Prostate gland (tissue), 2 donors: Measurements from ENCODE around the gene U2AF2. TPM values are rescaled to one million over a fixed set of nuclear protein-coding genes. Genes with fewer than 3 reads are reported as not detected.

Experiments
- DNase-seq: peaks from one replicate; pipeline ENCODE4 v3.0.0-alpha.2; 2019; ENCODE audit warnings: low spot score
- H3K27ac ChIP-seq, 2 donors: fragments of 200-600 bp; sonication (generic); 2 replicates each; pipeline ENCODE4 v1.5.1; 2017 to 2019
- H3K27me3 ChIP-seq: fragments of 200-600 bp; sonication (generic); replicated peaks from 2 replicates; pipeline ENCODE4 v1.5.1; 2019; ENCODE audit not compliant: insufficient read depth
- H3K36me3 ChIP-seq, 2 donors: fragments of 200-600 bp; sonication (generic); 1 replicate in 1 of 2; 2 replicates in 1 of 2; pipeline versions ENCODE4 v1.5.1 to v1.8.1; 2017 to 2019
- H3K4me1 ChIP-seq: fragments of 200-600 bp; sonication (generic); replicated peaks from 2 replicates; pipeline ENCODE4 v1.5.1; 2019
- H3K4me3 ChIP-seq, 2 donors: fragments of 200-600 bp; sonication (generic); 2 replicates each; pipeline ENCODE4 v1.5.1; 2017 to 2019
- H3K9me3 ChIP-seq: fragments of 200-600 bp; sonication (generic); 2 replicates; pipeline ENCODE4 v1.5.1; 2017
- CTCF ChIP-seq, 4 experiments: fragments of 200-600 bp in 2 of 4; fragments of 450-650 bp in 2 of 4; sonication (generic) in 2 of 4; IDR thresholded peaks; 1 replicate in 3 of 4; 2 replicates in 1 of 4; pipeline ENCODE4 v1.5.1; 2016 to 2019; ENCODE audit warnings: antibody characterized with exemption in 4 of 4, mild to moderate bottlenecking in 2 of 4, moderate library complexity in 2 of 4
- POLR2A ChIP-seq: fragments of 450-650 bp; IDR thresholded peaks from one replicate; pipeline ENCODE4 v1.6.1; 2016; ENCODE audit warnings: antibody characterized with exemption, mild to moderate bottlenecking
- POLR2AphosphoS5 ChIP-seq: sonication (generic); formaldehyde crosslinking; IDR thresholded peaks from one replicate; pipeline ENCODE4 v1.6.1; 2017; ENCODE audit warnings: antibody characterized with exemption
- WGBS: methylation state at CpG from one replicate; pipeline ENCODE4 v1.1.5; 2018; 5-methylcytosine and 5-hydroxymethylcytosine counted together
- intact Hi-C: fragments of 100-400 bp; cut with DNase I; formaldehyde crosslinking; loops from one replicate; pipeline ENCODE4 v1.14.2; 2022
- total RNA-seq, 2 donors: library from RNA; depleted of rRNA; stranded (reverse); fragments of >200 nt; gene quantifications; one replicate each; pipeline ENCODE4 v1.1.0, GENCODE V29; 2016

The U2AF2 gene
- total RNA-seq, 2 donors from 2014 or later: 99.2 to 224 TPM

GRCh38 chr19:55672418-55672817, 17.6 kb downstream of the U2AF2 start:
- Histone ChIP-seq H3K27ac (no peak overlapping the region), H3K36me3 (peaks cover 18% of the 10 kb centered on the region in 2 donors), H3K4me1 (peaks cover 6% of the 10 kb centered on the region), H3K27me3 (no peaks in the 10 kb centered on the region), H3K4me3 (no peak overlapping the region), H3K9me3 (no peaks in the 10 kb centered on the region)
- 88% methylated on average over 5 of the region's 5 CpGs for WGBS
- intact Hi-C loops: no loop called here
- TF ChIP-seq POLR2AphosphoS5 (no peak), POLR2A (no peak), CTCF (IDR thresholded peaks at IDR 0.05) (no peak)
- DNase-seq: no peak

- TF ChIP-seq CTCF (IDR thresholded peaks at IDR 0.05): no peak
- 85% methylated on average over 9 of the region's 9 CpGs for WGBS
Measured at GRCh38 chr19:55673465-55673864, 18.6 kb downstream of the U2AF2 start.

GRCh38 chr19:55673889-55674288, 19.1 kb downstream of the U2AF2 start:
- Histone ChIP-seq H3K27ac (no peak overlapping the region), H3K36me3 (peaks cover 16 to 21% of the 10 kb centered on the region in 2 donors), H3K27me3 (no peaks in the 10 kb centered on the region), H3K4me3 (no peak overlapping the region), H3K4me1 (peaks cover 10% of the 10 kb centered on the region), H3K9me3 (no peaks in the 10 kb centered on the region)
- 71% methylated on average over 14 of the region's 15 CpGs for WGBS
- TF ChIP-seq POLR2A (no peak), POLR2AphosphoS5 (no peak), CTCF (IDR thresholded peaks at IDR 0.05) (no peak)
- intact Hi-C loops: no loop called here
- DNase-seq: no peak

More at GRCh38 chr19:55673465-55673864, 18.6 kb downstream of the U2AF2 start:
- intact Hi-C loops: no loop called here
- H3K9me3 ChIP-seq: no peaks in the 10 kb centered on the region
- H3K27ac ChIP-seq: no peak overlapping the region
- no peaks in the 10 kb centered on the region for H3K27me3 ChIP-seq
- H3K4me3 ChIP-seq: no peak overlapping the region
- peaks cover 10% of the 10 kb centered on the region for H3K4me1 ChIP-seq
- H3K36me3 ChIP-seq: peaks cover 16 to 21% of the 10 kb centered on the region in 2 donors
- DNase-seq: no peak

- Histone ChIP-seq H3K4me3 (peak overlapping the region; percentile 94 to 99), H3K27me3 (no peaks in the 10 kb centered on the region), H3K4me1 (peaks cover 10% of the 10 kb centered on the region), H3K27ac (peak overlapping the region; percentile 85 to 96), H3K36me3 (peaks cover 15 to 17% of the 10 kb centered on the region in 2 donors), H3K9me3 (no peaks in the 10 kb centered on the region)
- intact Hi-C loops: no loop called here
- WGBS: 21% methylated on average over 17 of the region's 17 CpGs
- no peak for DNase-seq
- TF ChIP-seq POLR2AphosphoS5 (no peak), POLR2A (no peak), CTCF (IDR thresholded peaks at IDR 0.05) (no peak)
Measured at GRCh38 chr19:55674459-55674840, 19.6 kb downstream of the U2AF2 start.

GRCh38 chr19:55674841-55675660, 20.2 kb downstream of the U2AF2 start, which contains the start of gene EPN1:
EPN1 (plus strand) TSS chr19:55675226; CDS start chr19:55678628, 3,402 bp downstream.
- H3K36me3 ChIP-seq: peaks cover 11 to 14% of the 10 kb centered on the region in 2 donors
- DNase-seq: peak; percentile 95
- peaks cover 10% of the 10 kb centered on the region for H3K4me1 ChIP-seq
- intact Hi-C loops: no loop called here
- no peaks in the 10 kb centered on the region for H3K9me3 ChIP-seq
- peak within 1 kb of the TSS; percentile 85 to 96 for H3K27ac ChIP-seq
- no peaks in the 10 kb centered on the region for H3K27me3 ChIP-seq
- peak within 1 kb of the TSS; percentile 94 to 99 for H3K4me3 ChIP-seq
- TF ChIP-seq CTCF (IDR thresholded peaks at IDR 0.05): peak in 1 of 4 experiments; percentile 27
- peak; percentile 53 for TF ChIP-seq POLR2A
- TF ChIP-seq POLR2AphosphoS5: peak; percentile 96
- WGBS: under 1% methylated on average over 78 of the region's 101 CpGs
